ENCODE results near the gene SERPINE2. TPM values are rescaled to one million over a fixed set of nuclear protein-coding genes. Genes with fewer than 3 reads are reported as not detected.

Gene SERPINE2
- total RNA-seq, 1 experiment from 2014 or later, result 93.3 TPM

DNA sequence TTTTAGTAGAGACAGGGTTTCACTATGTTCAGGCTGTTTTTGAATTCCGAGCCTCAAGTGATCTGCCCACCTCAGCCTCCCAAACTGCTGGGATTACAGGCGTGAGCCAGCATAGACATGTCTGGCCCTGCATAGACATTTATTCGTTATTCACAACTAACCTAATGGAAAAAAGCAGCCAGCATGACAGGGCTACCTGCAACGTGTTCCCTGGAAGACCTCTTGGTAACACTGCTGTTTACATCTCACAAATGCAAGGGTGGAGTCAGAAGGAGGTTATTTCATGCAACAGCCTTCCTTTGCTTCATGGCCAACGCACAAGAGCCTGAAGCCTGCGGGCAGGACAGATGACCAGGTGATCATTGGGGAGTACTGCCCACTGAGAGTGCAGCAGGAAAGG lies 9.2 kb downstream of the SERPINE2 start:
- no peak overlapping the region for H2AFZ ChIP-seq (ENCODE audit: low read depth, low read length, poor library complexity, severe bottlenecking)
- DNase-seq (ENCODE audit: low read depth, low spot score) (no peak), ATAC-seq (no peak)
- intact Hi-C loops (cut with micrococcal nuclease), result no loop called here
- no peak overlapping the region for H3K4me3 ChIP-seq (replicated peaks in 1 of 2; ENCODE audit: low read depth in 1 of 2, low read length in 2 of 2)
- BruUV-seq (replicated peaks), result no TSS peak
- no peaks in the 10 kb centered on the region for H3K4me1 ChIP-seq (ENCODE audit: control insufficient read depth in 1 of 2, insufficient read depth in 2 of 2, low read length in 2 of 2)
- no peaks in the 10 kb centered on the region for H4K20me1 ChIP-seq (ENCODE audit: insufficient read depth)
- POLR2A ChIA-PET, result no interaction called here
- peaks cover 0 to 3% of the 10 kb centered on the region in 2 experiments; a peak in 1 of 4 replicates for H3K36me3 ChIP-seq (ENCODE audit: control insufficient read depth in 1 of 2, insufficient read depth in 2 of 2, low read length in 2 of 2)
- no peaks in the 10 kb centered on the region for H3K27me3 ChIP-seq (ENCODE audit: insufficient read depth, low read length)
- H3K9me2 ChIP-seq (ENCODE audit: insufficient read depth), result no peaks in the 10 kb centered on the region
- H3K4me2 ChIP-seq (ENCODE audit: low read length), result no peak overlapping the region
- TF ChIP-seq CBX3 (IDR thresholded peaks at IDR 0.05; ENCODE audit: low read depth), result no peak
- no peak for TF ChIP-seq ZNF274 (IDR thresholded peaks at IDR 0.05; ENCODE audit: low read depth, low read length)
- no peak for TF ChIP-seq ELF1 (IDR thresholded peaks at IDR 0.05; ENCODE audit: borderline replicate concordance, low read depth)
- no peak for TF ChIP-seq EZH2phosphoT487 (IDR thresholded peaks at IDR 0.05; ENCODE audit: borderline replicate concordance)
- CTCF ChIA-PET, result no interaction called here
- no peak overlapping the region for H3K9ac ChIP-seq (ENCODE audit: low read length)
- no peaks in the 10 kb centered on the region for H3K9me3 ChIP-seq (ENCODE audit: control insufficient read depth in 1 of 2, insufficient read depth in 1 of 2, low read depth in 1 of 2, low read length in 2 of 2)
- no peak overlapping the region for H3K27ac ChIP-seq (ENCODE audit: low read depth, low read length)
- H3K79me2 ChIP-seq (ENCODE audit: insufficient read depth, low read length), result peaks cover 20% of the 10 kb centered on the region
- RAD21 ChIA-PET (ENCODE audit: low non-redundant PET in 1 of 2, low total read pairs in 2 of 2, uncharacterized antibody in 2 of 2, unreplicated experiment in 2 of 2), result no interaction called here

DNA sequence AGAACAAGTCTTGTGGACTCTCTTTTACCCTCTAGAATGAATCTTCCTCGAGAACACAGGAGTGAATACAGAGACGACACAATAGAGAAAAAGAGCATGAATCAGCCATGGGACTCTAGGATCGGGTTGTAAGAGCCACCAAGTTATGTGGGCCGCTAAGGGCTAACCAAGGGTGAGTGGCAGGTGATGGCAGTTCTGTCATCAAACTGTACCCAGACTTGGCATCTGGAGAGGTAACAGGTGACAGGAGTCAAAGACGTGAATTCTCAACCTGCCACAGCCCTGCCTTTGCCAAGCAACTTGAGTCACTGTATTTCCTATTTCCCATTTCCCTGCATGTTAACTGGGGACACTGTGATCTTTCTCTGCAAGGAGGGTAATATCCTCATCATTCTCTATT lies 11.2 kb downstream of the SERPINE2 start:
- Histone ChIP-seq H3K4me1 (ENCODE audit: control insufficient read depth in 1 of 2, insufficient read depth in 2 of 2, low read length in 2 of 2) (no peaks in the 10 kb centered on the region), H3K9me3 (ENCODE audit: control insufficient read depth in 1 of 2, insufficient read depth in 1 of 2, low read depth in 1 of 2, low read length in 2 of 2) (no peaks in the 10 kb centered on the region), H2AFZ (ENCODE audit: low read depth, low read length, poor library complexity, severe bottlenecking) (no peak overlapping the region), H3K27ac (ENCODE audit: low read depth, low read length) (no peak overlapping the region), H3K9me2 (ENCODE audit: insufficient read depth) (no peaks in the 10 kb centered on the region), H3K4me3 (replicated peaks in 1 of 2; ENCODE audit: low read depth in 1 of 2, low read length in 2 of 2) (no peak overlapping the region), H3K27me3 (ENCODE audit: insufficient read depth, low read length) (no peaks in the 10 kb centered on the region), H3K9ac (ENCODE audit: low read length) (no peak overlapping the region), H3K79me2 (ENCODE audit: insufficient read depth, low read length) (peaks cover 12% of the 10 kb centered on the region; the same call in 1 of the 2 replicates), H3K36me3 (ENCODE audit: control insufficient read depth in 1 of 2, insufficient read depth in 2 of 2, low read length in 2 of 2) (peaks cover 0 to 3% of the 10 kb centered on the region in 2 experiments; a peak in 1 of 4 replicates), H4K20me1 (ENCODE audit: insufficient read depth) (no peaks in the 10 kb centered on the region), H3K4me2 (ENCODE audit: low read length) (no peak overlapping the region)
- BruUV-seq (replicated peaks), result no TSS peak
- DNase-seq (ENCODE audit: low read depth, low spot score), result no peak
- CTCF ChIA-PET, result no interaction called here
- RAD21 ChIA-PET (ENCODE audit: low non-redundant PET in 1 of 2, low total read pairs in 2 of 2, uncharacterized antibody in 2 of 2, unreplicated experiment in 2 of 2), result no interaction called here
- no peak for TF ChIP-seq SIN3A (IDR thresholded peaks at IDR 0.05; ENCODE audit: low read depth)
- TF ChIP-seq ELF1 (IDR thresholded peaks at IDR 0.05; ENCODE audit: borderline replicate concordance, low read depth), result no peak
- no peak for TF ChIP-seq YY1 (IDR thresholded peaks at IDR 0.05; ENCODE audit: extremely low read depth, insufficient replicate concordance, low read depth, low read length)
- no peak for TF ChIP-seq EGR1 (IDR thresholded peaks at IDR 0.05; ENCODE audit: low read depth)
- no peak for TF ChIP-seq POLR2AphosphoS5 (IDR thresholded peaks at IDR 0.05; ENCODE audit: low read depth, low read length)
- TF ChIP-seq, protein P1, sequence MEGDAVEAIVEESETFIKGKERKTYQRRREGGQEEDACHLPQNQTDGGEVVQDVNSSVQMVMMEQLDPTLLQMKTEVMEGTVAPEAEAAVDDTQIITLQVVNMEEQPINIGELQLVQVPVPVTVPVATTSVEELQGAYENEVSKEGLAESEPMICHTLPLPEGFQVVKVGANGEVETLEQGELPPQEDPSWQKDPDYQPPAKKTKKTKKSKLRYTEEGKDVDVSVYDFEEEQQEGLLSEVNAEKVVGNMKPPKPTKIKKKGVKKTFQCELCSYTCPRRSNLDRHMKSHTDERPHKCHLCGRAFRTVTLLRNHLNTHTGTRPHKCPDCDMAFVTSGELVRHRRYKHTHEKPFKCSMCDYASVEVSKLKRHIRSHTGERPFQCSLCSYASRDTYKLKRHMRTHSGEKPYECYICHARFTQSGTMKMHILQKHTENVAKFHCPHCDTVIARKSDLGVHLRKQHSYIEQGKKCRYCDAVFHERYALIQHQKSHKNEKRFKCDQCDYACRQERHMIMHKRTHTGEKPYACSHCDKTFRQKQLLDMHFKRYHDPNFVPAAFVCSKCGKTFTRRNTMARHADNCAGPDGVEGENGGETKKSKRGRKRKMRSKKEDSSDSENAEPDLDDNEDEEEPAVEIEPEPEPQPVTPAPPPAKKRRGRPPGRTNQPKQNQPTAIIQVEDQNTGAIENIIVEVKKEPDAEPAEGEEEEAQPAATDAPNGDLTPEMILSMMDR (IDR thresholded peaks at IDR 0.05 in 2 of 3, conservative IDR thresholded peaks at IDR 0.05 in 1 of 3; ENCODE audit: borderline replicate concordance in 1 of 3, insufficient read depth in 1 of 3, low read depth in 2 of 3, low read length in 2 of 3), result no peak
- no peak for TF ChIP-seq TCF7L2 (IDR thresholded peaks at IDR 0.05; ENCODE audit: borderline replicate concordance, extremely low read depth, insufficient read depth, insufficient read length)
- TF ChIP-seq JUND (IDR thresholded peaks at IDR 0.05), result no peak
- TF ChIP-seq FOSL1 (IDR thresholded peaks at IDR 0.05; ENCODE audit: low read depth), result no peak
- POLR2A ChIA-PET, result no interaction called here
- ATAC-seq, result no peak
- intact Hi-C loops (cut with micrococcal nuclease), result no loop called here

All from HCT116 (cell line).